Kidney (tissue), 14 donors: ENCODE data around the gene TXNDC5. TPM values are rescaled to one million over a fixed set of nuclear protein-coding genes. Genes with fewer than 3 reads are reported as not detected.

Experiments
- DNase-seq, 5 donors: peaks; one replicate each; pipeline ENCODE4 v3.0.0-alpha.2; 2013 to 2020
- FAIRE-seq: peaks from 2 replicates; lab custom pipeline; 2012; peaks lifted over from hg19 to GRCh38; lab: Jason Lieb, UNC
- H3K27ac ChIP-seq, 2 donors: one replicate each; pipeline ENCODE4 v1.7.0; 2013; ENCODE audit warnings: low read depth in 2 of 2, low read length in 2 of 2, inconsistent platforms in 1 of 2
- H3K27me3 ChIP-seq: one replicate; pipeline ENCODE4 v1.7.1; 2013; ENCODE audit warnings: low read length, inconsistent platforms; ENCODE audit not compliant: control insufficient read depth, insufficient read depth
- H3K36me3 ChIP-seq, 3 donors: one replicate each; pipeline versions ENCODE4 v1.7.0 to v1.7.1; 2013; ENCODE audit warnings: low read length in 3 of 3, control low read depth in 1 of 3, inconsistent platforms in 1 of 3; ENCODE audit not compliant: insufficient read depth in 3 of 3, control insufficient read depth in 2 of 3
- H3K4me1 ChIP-seq, 3 donors: one replicate each; pipeline versions ENCODE4 v1.7.0 to v1.7.1; 2013; ENCODE audit warnings: low read length in 3 of 3, inconsistent platforms in 1 of 3, low read depth in 1 of 3; ENCODE audit not compliant: control insufficient read depth in 2 of 3, insufficient read depth in 2 of 3
- H3K4me3 ChIP-seq, 3 donors: one replicate each; pipeline versions ENCODE4 v1.7.0 to v1.8.1; 2013; ENCODE audit warnings: low read length in 3 of 3, control low read depth in 1 of 3, inconsistent platforms in 1 of 3
- H3K9ac ChIP-seq, 3 donors: one replicate each; pipeline versions ENCODE4 v1.7.0 to v1.7.1; 2013; ENCODE audit warnings: low read length in 3 of 3, control low read depth in 1 of 3, inconsistent platforms in 1 of 3
- H3K9me3 ChIP-seq, 3 donors: one replicate each; pipeline versions ENCODE4 v1.7.0 to v1.7.1; 2013; ENCODE audit warnings: low read length in 3 of 3, control low read depth in 1 of 3, inconsistent platforms in 1 of 3; ENCODE audit not compliant: control insufficient read depth in 2 of 3, insufficient read depth in 1 of 3
- CTCF ChIP-seq: IDR thresholded peaks from 3 replicates; pipeline ENCODE4 v1.5.1; 2012; ENCODE audit warnings: mild to moderate bottlenecking, moderate library complexity, borderline replicate concordance; ENCODE audit not compliant: insufficient read depth; ENCODE audit errors: extremely low read depth
- intact Hi-C: fragments of 100-400 bp; cut with DNase I; formaldehyde crosslinking; loops from one replicate; pipeline ENCODE4 v1.11.1; 2022
- polyA plus RNA-seq: library from polyadenylated mRNA; stranded (reverse); fragments of 350-450 nt; fragmentation: Illumina TruSeq; extraction: RNeasy Lipid Tissue Mini Kit (QIAGEN cat#74804); gene quantifications from one replicate; pipeline ENCODE4 v1.2.3, GENCODE V29; 2014; ENCODE audit warnings: low read depth, low replicate concordance; ENCODE audit not compliant: insufficient read depth
- total RNA-seq: library from RNA; stranded (reverse); fragmentation: NEBNext Ultra II Directional; extraction: Animal tissue kit (Norgen Biotek cat#: 25700); gene quantifications from one replicate; pipeline ENCODE4 v1.2.1, GENCODE V29; 2021
- donor health status: control.
- donor health status: control.
- donor health status: control.
- donor health status: control.
- donor health status: control.
- donor health status: DM: yes; HTN: yes; CAD: no.
- donor health status: Normal renal cell carcinoma (clear cell type).

TXNDC5 gene
- total and polyA plus RNA-seq, 2 donors from 2014 or later: 73.5 to 153 TPM

- no peak for FAIRE-seq
- intact Hi-C loops: no loop called here
- no peak overlapping the region for H3K9ac ChIP-seq
- no peak for DNase-seq
- no peaks in the 10 kb centered on the region for H3K9me3 ChIP-seq
- TF ChIP-seq CTCF: no peak
- H3K36me3 ChIP-seq: peaks cover 2 to 39% (median 34%) of the 10 kb centered on the region in 3 donors
- no peak overlapping the region for H3K27ac ChIP-seq
- H3K27me3 ChIP-seq: no peaks in the 10 kb centered on the region
- H3K4me1 ChIP-seq: peaks cover 0 to 14% (median 13%) of the 10 kb centered on the region in 3 donors
- H3K4me3 ChIP-seq: no peak overlapping the region
These were observed 7.7 kb downstream of the TXNDC5 start for GRCh38 chr6:7902867-7903266.

- Histone ChIP-seq H3K4me1 (peaks cover 0 to 14% (median 13%) of the 10 kb centered on the region in 3 donors), H3K27me3 (no peaks in the 10 kb centered on the region), H3K36me3 (peaks cover 2 to 44% (median 34%) of the 10 kb centered on the region in 3 donors), H3K4me3 (no peak overlapping the region), H3K27ac (no peak overlapping the region), H3K9ac (no peak overlapping the region), H3K9me3 (no peaks in the 10 kb centered on the region)
- FAIRE-seq (no peak), DNase-seq (no peak)
- intact Hi-C loops: no loop called here
- no peak for TF ChIP-seq CTCF
These were observed 8.4 kb downstream of the TXNDC5 start for GRCh38 chr6:7902221-7902620.

GRCh38 chr6:7901780-7902179 lies 8.8 kb downstream of the TXNDC5 start:
- FAIRE-seq (no peak), DNase-seq (no peak)
- no peak for TF ChIP-seq CTCF
- Histone ChIP-seq H3K4me1 (peaks cover 0 to 14% (median 10%) of the 10 kb centered on the region in 3 donors), H3K9ac (no peak overlapping the region), H3K27me3 (no peaks in the 10 kb centered on the region), H3K9me3 (no peaks in the 10 kb centered on the region), H3K36me3 (peaks cover 2 to 44% (median 34%) of the 10 kb centered on the region in 3 donors), H3K27ac (no peak overlapping the region), H3K4me3 (no peak overlapping the region)
- intact Hi-C loops: no loop called here

- H3K9ac ChIP-seq: no peak overlapping the region
- no peak for DNase-seq
- peaks cover 0 to 13% (median 8%) of the 10 kb centered on the region in 3 donors for H3K4me1 ChIP-seq
- no peak overlapping the region for H3K4me3 ChIP-seq
- FAIRE-seq: no peak
- no peak for TF ChIP-seq CTCF
- intact Hi-C loops: no loop called here
- H3K27ac ChIP-seq: no peak overlapping the region
- H3K36me3 ChIP-seq: peaks cover 3 to 51% (median 37%) of the 10 kb centered on the region in 3 donors
- H3K27me3 ChIP-seq: no peaks in the 10 kb centered on the region
- H3K9me3 ChIP-seq: no peaks in the 10 kb centered on the region
These were observed 9.5 kb downstream of the TXNDC5 start for GRCh38 chr6:7901056-7901455.
